GM21390 (cell line): ENCODE measurements around the gene RBM14.
A peak's percentile ranks its signal among the peaks of the same experiment; 100 is the strongest.
"Not testable (repeated sequence)": the region's sequence is repeated elsewhere in the genome, so short reads cannot be mapped to it uniquely, and the experiment has no call there.

ENCODE experiments used
- ATAC-seq: cut with Tn5 transposase; IDR thresholded peaks from one replicate; pipeline ENCODE4 v1.9.1; 2021; ENCODE audit not compliant: unreplicated experiment

Gene RBM14

DNA sequence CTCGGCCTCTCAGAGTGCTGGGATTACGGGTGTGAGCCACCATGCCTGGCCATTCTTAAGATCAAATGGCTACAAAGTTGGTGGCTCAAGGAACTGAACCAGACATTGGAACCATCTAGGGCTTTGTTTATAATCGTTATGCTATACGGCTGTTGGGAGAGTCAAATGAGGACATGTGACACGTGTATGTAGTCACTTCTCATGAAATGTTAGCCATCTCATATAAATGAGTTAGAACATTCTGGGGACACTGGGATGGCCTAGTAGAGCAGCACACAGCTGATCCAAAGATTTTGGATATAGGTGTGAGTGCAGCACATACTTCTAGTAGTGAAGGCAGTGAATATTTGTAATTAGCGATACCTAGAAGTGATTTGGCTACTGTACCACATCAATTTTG, 15.5 kb downstream of the RBM14 start:
- no peak for ATAC-seq

DNA sequence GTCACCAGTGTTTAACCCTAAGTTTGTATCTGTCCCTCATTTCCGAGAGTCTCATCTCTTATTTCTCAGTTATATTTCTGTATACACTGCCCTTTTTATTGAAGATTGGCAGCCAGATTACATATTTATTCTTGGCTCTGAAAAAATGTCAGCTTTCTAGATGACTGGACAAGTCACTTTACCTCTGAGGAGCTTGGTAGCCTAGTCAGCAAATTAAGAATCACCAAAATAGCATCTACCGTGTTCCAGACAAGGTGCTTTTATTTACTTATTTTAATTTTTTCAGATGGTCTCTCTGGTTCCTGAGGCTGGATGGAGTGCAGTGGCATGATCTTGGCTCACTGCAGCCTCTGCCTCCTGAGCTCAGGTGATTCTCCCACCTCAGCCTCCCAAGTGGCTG, 16.5 kb downstream of the RBM14 start:
- ATAC-seq = no peak

DNA sequence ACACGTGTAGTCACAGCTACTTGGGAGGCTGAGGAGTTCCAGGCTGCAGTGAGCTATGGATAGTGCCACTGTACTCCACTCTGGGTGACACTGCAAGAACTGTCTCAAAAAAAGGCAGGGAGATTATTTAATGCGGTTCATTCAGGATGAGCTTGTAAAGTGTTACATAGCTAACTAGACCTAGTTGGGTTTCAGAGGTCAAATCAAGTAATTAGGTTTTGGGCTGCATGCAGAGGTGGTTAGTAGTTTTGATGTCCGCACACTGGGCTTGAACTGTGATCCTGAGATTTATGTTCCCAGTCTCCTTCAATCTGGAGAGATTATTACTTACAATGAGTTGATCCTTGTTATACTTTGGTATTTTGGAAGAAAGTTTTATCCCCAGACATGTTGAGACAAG, 20.0 kb downstream of the RBM14 start:
- ATAC-seq = no peak

DNA sequence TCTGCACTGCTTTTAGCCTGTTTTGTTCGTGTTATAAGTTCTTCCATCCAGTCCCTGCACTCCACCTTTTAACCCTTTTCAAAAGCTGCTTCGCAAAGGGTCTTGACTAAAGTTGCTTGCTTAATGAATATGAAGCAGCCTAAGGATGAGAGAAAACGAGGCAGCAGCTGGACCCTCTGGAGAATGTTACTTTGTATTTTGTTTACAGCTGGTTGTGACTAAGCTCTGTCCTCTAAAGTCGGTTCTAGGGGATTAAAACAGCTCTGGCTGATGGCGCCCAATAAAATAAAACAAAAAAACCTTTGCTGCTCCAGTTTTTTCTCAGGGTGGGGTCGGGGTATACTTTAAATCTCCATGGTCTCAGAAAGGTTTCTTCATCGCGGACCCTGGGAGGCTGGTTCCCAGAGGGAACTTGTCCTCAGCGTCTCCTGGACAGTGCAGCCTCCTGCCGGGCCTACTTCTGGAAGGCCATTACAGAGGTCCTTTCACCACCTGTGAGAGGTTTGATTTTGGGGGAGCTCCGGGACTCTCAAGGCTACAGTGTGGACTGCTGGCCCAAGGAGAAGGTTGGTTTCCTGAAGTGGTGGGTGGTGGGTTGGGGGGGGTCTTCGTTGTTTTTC, 21.2 kb downstream of the RBM14 start:
- ATAC-seq = no peak

DNA sequence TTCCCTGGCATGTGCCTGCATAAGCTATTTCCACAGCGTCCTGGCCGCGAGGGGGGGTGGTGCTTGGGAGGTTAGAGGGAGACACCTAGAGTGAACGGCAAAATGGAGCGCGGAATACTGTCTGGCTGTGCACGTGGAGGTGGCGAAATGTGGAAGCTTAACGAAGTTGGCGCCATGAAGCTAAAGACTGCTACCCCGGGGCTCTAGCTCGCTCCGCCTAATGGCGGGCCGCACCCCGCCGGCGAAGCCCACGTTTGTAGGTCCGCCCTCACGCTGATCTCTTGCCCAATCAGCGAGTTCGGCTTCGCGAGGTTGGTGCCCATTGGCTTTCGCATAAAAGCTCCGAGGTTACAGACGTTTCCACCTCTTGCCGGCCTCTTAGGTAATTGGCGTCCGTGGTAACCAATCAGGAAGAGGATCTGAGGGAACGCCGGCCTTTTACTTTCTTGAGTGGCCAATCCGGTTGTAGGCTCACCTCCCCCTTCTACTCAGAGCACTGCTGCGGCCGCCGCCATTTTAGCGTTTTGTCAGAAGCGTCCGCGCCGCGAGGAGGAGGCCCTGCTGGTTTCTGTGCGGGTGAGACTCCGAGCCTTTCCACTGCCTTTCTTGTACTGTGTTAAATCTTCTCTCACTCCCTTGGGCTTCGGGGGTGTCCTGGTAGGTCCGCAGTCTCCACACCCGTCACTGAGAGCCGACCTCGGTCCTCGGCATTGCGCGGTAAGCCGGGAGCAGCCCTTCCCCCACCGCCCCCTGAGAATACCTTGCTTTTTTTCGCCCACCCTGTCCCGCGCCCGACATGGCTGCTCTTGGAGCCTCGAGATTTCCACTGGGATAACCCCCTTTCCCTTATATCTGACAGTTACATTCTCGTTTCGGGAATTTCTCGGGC, 22.0 kb downstream of the RBM14 start, which contains the start of gene RBM4:
Gene RBM4 (plus strand): TSS at position 527 of the 889 bp plus-strand sequence. CDS start 1,009 bp downstream, outside the sequence.
- peak; percentile 94 for ATAC-seq

DNA sequence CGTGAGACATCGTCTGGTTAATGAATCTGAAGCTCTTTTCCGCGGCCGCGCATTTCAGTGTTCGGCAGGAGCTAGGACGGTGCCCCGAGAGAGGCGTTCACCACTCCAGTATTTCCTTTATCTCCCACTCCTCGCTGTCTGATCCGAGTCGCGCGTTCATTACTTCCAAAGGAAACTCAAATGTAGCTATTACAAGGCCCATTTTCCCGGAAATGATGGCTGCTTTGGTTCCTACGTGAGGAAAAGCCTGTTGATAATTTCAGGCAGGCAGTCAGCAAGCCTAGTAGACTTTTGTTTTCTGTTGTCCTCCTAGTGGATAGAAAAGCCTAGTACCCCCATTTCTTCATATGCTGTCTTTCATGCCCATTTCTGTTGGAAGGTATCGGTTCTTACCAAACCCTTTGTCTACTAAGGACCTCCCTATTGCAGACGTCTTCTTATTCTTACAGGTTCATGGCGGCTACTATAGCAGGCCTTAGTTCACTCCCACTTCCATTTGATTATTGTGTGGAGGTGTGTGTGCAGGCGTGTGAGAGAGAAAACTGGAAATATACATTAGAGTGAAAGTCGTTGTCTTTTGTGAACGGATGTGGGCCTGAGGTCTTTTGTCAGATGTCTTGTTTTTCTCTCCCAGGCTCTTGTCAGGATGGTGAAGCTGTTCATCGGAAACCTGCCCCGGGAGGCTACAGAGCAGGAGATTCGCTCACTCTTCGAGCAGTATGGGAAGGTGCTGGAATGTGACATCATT, 22.8 kb downstream of the RBM14 start:
- ATAC-seq = no peak

DNA sequence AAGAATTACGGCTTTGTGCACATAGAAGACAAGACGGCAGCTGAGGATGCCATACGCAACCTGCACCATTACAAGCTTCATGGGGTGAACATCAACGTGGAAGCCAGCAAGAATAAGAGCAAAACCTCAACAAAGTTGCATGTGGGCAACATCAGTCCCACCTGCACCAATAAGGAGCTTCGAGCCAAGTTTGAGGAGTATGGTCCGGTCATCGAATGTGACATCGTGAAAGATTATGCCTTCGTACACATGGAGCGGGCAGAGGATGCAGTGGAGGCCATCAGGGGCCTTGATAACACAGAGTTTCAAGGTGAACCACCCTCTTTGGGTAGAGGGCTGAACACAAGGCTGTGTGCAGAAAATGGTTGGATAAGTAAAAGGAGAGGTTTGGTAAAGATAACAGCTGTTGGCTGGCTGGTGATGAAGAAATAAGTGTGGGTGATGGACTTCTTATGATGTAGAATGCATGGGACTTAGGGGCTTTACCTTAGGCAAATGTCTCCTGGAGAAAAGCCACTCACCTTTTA, 23.4 kb downstream of the RBM14 start:
- not testable (repeated sequence) for ATAC-seq

DNA sequence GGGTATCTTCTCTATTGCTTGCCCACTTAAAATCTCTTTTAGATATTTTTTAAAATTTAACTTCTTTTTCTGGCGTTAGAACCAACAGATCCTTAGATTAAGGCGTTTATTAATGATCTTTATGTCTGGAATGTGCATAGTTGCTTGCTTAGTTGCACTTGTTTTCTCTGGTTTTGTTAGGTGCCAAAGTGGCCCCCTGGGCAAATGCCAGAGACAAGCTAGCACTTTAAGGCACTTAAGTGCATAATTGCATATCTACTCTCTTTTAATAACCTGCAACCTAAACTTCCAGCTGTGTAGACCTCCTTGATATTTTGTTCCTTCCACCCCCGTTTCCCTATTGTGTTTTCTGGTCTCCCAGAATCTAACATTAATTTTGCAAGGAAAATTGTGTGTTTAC, 25.4 kb downstream of the RBM14 start:
- ATAC-seq = no peak

DNA sequence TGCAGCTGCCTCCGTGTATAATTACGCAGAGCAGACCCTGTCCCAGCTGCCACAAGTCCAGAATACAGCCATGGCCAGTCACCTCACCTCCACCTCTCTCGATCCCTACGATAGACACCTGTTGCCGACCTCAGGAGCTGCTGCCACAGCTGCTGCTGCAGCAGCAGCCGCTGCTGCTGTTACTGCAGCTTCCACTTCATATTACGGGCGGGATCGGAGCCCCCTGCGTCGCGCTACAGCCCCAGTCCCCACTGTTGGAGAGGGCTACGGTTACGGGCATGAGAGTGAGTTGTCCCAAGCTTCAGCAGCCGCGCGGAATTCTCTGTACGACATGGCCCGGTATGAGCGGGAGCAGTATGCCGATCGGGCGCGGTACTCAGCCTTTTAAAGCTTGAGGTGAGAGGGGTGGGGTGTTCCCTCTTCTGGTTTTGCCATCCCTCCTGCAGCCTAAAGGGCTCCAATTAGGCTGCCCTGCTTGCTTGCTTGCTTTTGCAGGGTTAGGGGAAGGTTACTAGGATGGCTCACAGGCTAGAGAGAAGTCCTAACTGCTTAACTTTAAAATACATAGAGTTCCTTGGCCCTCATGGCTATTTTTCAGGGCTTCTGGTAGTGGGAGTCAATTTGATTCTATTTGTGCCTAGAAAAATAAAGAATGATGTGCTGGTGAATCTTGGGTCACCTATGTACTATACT, 27.5 kb downstream of the RBM14 start:
- no peak for ATAC-seq

DNA sequence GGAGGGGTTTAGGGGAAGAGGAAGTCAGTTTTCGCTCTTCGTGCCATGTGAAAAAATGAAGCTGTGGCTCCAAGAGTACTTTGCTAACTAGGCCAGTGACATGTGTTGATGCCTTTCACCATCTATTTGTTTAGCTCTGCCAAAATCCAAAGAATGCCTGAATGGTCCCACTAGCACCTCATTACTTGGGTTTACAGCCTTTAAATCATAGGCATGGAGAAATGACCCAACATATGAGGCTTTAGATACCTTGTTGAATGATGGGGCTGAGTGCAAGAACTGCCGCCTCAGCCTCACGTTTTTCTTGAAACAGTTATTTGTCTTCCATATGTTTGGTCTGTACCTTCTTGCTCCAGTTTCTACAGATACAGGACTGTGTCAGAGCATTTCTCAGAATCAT, 30.4 kb downstream of the RBM14 start:
- ATAC-seq = no peak

DNA sequence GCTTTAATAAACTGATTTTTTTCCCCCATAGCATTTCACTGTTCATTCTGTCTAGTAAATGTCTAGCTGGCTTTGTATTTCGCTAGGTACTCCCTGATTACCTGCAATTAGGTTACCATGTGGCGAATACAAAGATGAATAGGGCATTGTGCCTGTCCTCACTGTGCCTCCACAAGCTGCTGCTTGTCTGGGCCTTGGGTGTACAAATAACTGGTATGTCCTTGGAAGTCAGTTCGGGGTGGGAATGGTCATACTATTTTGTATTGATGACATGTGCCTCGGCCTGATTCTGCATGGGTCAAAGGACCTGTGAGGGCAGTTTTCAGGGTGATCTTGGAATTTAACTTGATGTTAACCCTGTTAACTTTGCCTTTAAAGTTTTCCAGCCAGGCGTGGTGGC, 33.5 kb downstream of the RBM14 start:
- no peak for ATAC-seq

DNA sequence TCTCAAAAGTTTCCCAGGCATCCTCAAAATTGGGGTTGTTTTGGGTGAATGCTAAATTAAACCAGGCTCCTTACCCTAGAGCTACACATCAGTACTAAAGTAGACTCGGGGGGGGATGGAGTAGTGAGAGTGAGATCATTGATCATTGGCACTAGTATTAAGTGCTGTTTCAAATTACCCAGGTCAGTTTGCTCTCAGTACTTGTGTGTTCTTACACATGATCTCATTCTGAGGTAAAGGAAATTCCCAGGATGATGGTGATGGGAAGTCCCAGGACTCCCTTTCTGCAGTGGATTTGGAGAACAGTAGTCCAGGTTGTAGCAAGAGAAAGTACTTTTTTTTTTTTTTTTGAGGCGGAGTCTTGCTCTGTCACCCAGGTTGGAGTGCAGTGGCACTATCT, 34.6 kb downstream of the RBM14 start:
- ATAC-seq = no peak

DNA sequence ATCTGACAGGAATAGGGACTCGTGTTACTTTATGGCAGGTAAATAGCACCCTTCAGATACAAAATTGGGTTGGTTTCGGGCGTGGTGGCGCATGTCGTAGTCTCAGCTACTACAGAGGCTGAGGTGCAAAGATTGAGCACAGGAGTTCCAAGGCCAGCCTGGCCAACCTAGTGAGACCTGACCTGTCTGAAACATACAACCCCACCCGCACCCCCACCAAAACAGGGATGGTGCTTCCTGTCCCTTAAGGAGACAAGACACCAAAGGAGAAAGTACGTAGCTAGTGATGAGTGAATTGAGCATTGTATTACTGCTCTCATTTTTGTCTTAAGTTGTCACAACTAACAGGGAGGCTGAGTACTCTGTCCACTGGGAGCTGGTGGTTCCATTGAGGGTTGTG, 36.2 kb downstream of the RBM14 start:
- ATAC-seq = no peak

DNA sequence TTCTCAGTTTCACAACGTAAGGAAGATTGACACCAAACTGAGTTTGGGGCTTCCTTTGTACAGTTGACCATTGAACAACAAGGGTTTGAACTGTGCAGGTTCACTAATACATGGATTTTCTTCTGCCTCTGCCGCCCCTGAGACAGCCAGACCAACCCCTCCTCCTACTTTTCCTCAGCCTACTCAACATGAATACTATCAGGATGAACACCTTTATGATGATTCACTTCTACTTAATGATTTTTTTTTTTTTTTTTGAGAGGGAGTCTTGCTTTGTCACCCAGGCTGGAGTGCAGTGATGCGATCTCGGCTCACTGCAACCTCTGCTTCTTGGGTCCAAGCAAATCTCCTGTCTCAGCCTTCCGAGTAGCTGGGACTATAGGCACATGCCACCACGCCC, 36.7 kb downstream of the RBM14 start:
- no peak for ATAC-seq

DNA sequence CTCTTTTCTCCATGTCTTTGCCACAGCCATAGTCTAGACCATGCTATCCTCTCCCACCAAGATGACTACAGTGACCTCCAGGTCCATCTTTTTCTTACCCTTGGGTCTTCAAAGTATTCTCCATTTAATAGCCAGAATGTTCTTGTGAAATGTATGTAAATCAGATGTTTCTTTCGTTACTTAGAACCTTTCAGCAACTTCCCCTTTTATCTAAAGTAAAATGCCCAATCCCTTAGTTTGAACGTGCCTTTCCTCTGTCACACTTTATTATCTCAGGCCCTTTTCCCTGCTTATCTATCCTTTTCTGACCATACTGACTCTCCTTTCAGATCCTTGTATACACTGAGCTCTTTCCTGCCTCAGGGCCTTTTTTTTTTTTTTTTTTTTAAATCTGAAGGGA, 43.3 kb downstream of the RBM14 start:
- no peak for ATAC-seq

DNA sequence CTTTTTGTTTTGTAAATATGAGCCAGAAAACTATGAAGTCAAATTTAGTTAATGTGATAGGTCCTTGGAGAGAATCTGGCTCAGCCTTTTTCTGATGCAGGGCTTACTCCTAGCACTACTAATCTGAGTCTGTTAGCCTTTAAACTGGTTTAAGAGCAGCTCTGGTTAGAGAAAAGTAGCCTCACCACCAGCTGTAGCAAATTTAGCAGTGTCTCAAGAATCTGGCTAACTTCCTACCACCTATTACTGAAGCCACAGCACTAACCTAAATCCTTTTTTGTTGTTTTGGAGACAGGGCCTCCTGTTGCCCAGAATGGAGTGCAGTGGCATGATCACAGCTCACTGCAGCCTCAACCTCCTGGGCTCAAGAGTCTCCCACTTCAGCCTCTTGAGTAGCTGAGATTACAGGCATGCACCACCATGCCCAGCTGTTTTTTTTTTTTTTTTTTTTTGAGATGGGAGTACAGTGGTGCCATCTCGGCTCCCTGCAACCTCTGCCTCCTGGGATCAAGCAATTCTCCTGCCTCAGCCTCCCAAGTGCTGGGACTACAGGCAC, 47.4 kb downstream of the RBM14 start:
- ATAC-seq = no peak

DNA sequence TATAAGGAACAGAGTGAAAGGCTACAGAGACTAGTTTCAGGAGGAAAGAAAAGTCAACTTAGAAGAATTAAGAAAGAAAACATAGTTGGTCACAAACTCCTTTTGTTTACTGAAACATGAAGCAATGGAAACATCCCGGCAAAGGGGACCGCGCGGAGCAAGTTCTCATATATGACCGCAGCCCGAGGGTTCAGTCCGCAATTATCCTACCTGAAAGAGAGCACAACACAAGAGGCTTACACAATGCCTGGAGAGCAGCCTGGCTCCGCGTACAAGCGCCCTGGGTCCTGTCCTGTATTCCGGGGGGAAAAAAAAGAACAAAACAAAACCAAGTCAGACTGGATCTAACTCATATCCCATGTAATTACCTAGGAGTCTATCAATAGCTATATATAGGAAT, 48.9 kb downstream of the RBM14 start:
- ATAC-seq = no peak

DNA sequence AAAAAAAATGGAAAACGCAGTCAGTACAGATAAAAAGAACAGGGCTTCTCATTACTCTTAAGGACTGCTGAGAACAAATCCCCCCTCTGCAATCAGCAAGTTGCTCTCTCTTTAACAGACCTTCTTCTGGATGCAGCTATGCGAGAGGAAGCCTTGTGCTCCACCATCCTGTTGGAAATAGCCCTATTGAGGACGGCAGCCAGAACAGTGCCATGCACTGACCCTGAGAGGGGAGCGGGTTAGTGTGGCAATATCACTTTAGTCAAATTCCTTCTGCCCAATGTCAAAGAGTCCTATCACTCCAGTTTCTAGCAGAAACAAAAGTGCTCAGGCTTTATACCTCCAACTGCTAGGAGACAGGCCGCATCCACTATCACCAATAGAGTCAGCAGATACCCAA, 54.4 kb downstream of the RBM14 start:
- ATAC-seq = no peak

DNA sequence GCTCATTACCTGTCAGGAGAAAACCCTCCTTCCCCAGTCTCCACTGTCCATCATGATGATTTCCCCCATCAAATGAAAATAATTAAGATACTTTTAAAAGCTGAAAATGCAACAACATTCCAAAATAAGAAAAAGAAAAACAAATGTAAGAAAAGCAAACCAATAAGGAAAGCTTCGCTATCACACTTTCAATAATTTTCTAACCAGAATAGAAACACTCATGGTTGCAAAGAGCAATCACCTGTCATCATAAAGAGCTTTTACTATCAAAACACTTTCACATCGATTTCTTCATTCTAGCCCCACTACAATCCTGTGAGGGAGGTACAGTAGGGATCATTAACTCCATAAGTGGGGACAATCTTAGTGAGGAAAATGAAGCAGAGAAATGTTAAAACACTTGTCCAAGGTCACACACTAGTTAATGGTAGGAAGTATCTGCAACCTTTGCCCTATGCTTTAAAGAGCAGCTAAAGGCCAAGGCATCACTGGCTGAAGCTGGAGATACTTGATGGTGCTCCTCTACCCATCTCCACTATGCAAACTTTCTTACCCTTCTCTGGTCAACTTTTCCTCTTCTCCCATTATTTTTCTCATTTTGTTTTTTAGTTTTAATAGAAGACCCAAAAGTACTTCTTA, 58.7 kb downstream of the RBM14 start:
- no peak for ATAC-seq

DNA sequence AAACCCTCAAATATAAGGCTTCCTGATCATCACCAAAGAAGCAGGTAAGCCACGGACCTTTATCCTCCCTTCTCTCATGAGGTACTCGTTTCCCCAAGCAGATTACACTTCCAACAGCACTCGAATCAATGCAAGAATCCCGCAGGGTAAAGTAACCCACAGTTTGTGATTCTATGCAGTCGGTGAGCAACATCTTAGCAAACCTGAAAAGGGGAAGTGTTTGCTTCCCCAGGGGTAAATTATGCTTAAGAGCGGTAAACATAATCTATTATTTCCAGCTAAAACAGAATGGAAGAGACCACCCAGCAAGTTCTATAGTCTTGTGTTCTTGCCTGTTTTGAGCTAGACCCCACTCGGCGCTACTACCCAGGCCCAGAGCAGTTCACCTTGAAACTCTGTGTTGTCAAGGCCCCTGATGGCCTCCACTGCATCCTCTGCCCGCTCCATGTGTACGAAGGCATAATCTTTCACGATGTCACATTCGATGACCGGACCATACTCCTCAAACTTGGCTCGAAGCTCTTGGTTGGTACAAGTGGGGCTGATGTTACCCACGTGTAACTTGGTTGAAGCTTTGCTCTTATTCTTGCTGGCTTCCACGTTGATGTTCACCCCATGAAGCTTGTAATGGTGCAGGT, 60.0 kb downstream of the RBM14 start:
- ATAC-seq = no peak
